HepG2 (cell line): Measurements from ENCODE around the gene PLSCR3. TPM values are rescaled to one million over a fixed set of nuclear protein-coding genes. Genes with fewer than 3 reads are reported as not detected.
A peak's percentile ranks its signal among the peaks of the same experiment; 100 is the strongest.

Source experiments
- BCL3 ChIP-seq: sonication (generic); formaldehyde crosslinking; IDR thresholded peaks from 2 replicates; pipeline ENCODE4 v1.5.1; 2020; ENCODE audit warnings: mild to moderate bottlenecking, missing genetic modification reagents, moderate library complexity
- CENPBD1 ChIP-seq: sonication (generic); formaldehyde crosslinking; IDR thresholded peaks from 2 replicates; pipeline ENCODE4 v1.8.0; 2022; ENCODE audit warnings: missing genetic modification reagents, low read depth, mild to moderate bottlenecking, borderline replicate concordance
- CENPT ChIP-seq: sonication (generic); formaldehyde crosslinking; IDR thresholded peaks from 2 replicates; pipeline ENCODE4 v1.8.0; 2022; ENCODE audit warnings: low read depth, mild to moderate bottlenecking, moderate library complexity, missing genetic modification reagents
- CREB1 ChIP-seq, 2 experiments: fragments of 450-650 bp in 1 of 2; IDR thresholded peaks; 2 replicates each; pipeline ENCODE4 v1.6.1; 2016 to 2017; ENCODE audit warnings: control low read depth in 1 of 2, mild to moderate bottlenecking in 1 of 2, missing compliant biosample characterization in 1 of 2, missing genetic modification characterization in 1 of 2
- E2F2 ChIP-seq: sonication (generic); formaldehyde crosslinking; IDR thresholded peaks from 2 replicates; pipeline ENCODE4 v1.4.0; 2020; ENCODE audit warnings: missing genetic modification reagents, borderline replicate concordance
- EP300 ChIP-seq, 3 experiments: sonication (generic) in 1 of 3; formaldehyde crosslinking in 1 of 3; IDR thresholded peaks; 2 replicates each; pipeline versions ENCODE4 v1.5.1 to v1.6.1; 2011 to 2020; ENCODE audit warnings: low read depth in 2 of 3, low read length in 2 of 3, borderline replicate concordance in 1 of 3, improper control_type of control experiment in 1 of 3, mild to moderate bottlenecking in 1 of 3, missing genetic modification reagents in 1 of 3, moderate library complexity in 1 of 3
- FUBP1 ChIP-seq: sonication (generic); formaldehyde crosslinking; IDR thresholded peaks from 2 replicates; pipeline ENCODE4 v1.5.1; 2020; ENCODE audit warnings: missing genetic modification reagents, mild to moderate bottlenecking, borderline replicate concordance
- HDAC6 ChIP-seq: fragments of 200-600 bp; sonication (generic); IDR thresholded peaks from 2 replicates; pipeline ENCODE4 v1.7.0; 2017; ENCODE audit warnings: mild to moderate bottlenecking, antibody characterized with exemption, low read length, low read depth
- MTERF4 ChIP-seq: sonication (generic); formaldehyde crosslinking; IDR thresholded peaks from 2 replicates; pipeline ENCODE4 v1.8.0; 2023; ENCODE audit warnings: mild to moderate bottlenecking, missing genetic modification reagents
- NCOA2 ChIP-seq: sonication (generic); formaldehyde crosslinking; IDR thresholded peaks from 2 replicates; pipeline ENCODE4 v1.8.0; 2022; ENCODE audit warnings: inconsistent platforms
- PAWR ChIP-seq: sonication (generic); formaldehyde crosslinking; IDR thresholded peaks from 2 replicates; pipeline ENCODE4 v1.4.0; 2020; ENCODE audit warnings: missing genetic modification reagents, mild to moderate bottlenecking, borderline replicate concordance
- POGZ ChIP-seq: sonication (generic); formaldehyde crosslinking; IDR thresholded peaks from 2 replicates; pipeline ENCODE4 v1.4.0; 2020; ENCODE audit warnings: mild to moderate bottlenecking, missing genetic modification reagents
- RFX5 ChIP-seq: IDR thresholded peaks from 2 replicates; pipeline ENCODE4 v1.6.1; 2011; ENCODE audit warnings: low read depth, low read length, improper control_type of control experiment
- U2AF2 ChIP-seq: fragments of 200-400 bp; formaldehyde crosslinking; IDR thresholded peaks from 2 replicates; pipeline ENCODE4 v1.6.1; 2017; ENCODE audit warnings: low read depth, mild to moderate bottlenecking, low read length
- ZBTB2 ChIP-seq: sonication (generic); formaldehyde crosslinking; IDR thresholded peaks from 2 replicates; pipeline ENCODE4 v1.8.0; 2022; ENCODE audit warnings: low read depth, missing genetic modification reagents
- ZNF138 ChIP-seq: sonication (generic); formaldehyde crosslinking; IDR thresholded peaks from 2 replicates; pipeline ENCODE4 v1.5.0; 2020; ENCODE audit warnings: mild to moderate bottlenecking, low read depth, missing genetic modification reagents
- ZNF253 ChIP-seq: sonication (generic); formaldehyde crosslinking; IDR thresholded peaks from 2 replicates; pipeline ENCODE4 v1.8.0; 2022; ENCODE audit warnings: mild to moderate bottlenecking, missing genetic modification reagents, borderline replicate concordance
- ZNF292 ChIP-seq: sonication (generic); formaldehyde crosslinking; IDR thresholded peaks from 2 replicates; pipeline ENCODE4 v1.8.1; 2022; ENCODE audit warnings: mild to moderate bottlenecking, low read depth, missing genetic modification reagents, borderline replicate concordance
- ZNF614 ChIP-seq: IDR thresholded peaks from 2 replicates; pipeline ENCODE4 v1.6.1; 2018; ENCODE audit warnings: missing biosample characterization, missing genetic modification reagents, inconsistent platforms, borderline replicate concordance
- polyA plus RNA-seq, 8 experiments: library from polyadenylated mRNA; depleted of rRNA in 3 of 8; stranded (reverse) in 7 of 8; unstranded in 1 of 8; fragments of >200 nt; fragmentation: Illumina TruSeq in 4 of 8; extraction: Trizol in 4 of 8; gene quantifications; 2 replicates each; pipeline versions ENCODE4 v1.2.1 to v1.2.3, GENCODE V29; 2011 to 2016; ENCODE audit warnings: low read depth in 4 of 8, missing spikeins in 1 of 8, mixed read lengths in 1 of 8; ENCODE audit not compliant: insufficient read depth in 1 of 8
- total RNA-seq, 5 experiments: library from RNA; depleted of rRNA; stranded (reverse); fragments of >200 nt; fragmentation: Illumina TruSeq; extraction: Trizol; gene quantifications; 2 replicates each; pipeline ENCODE4 v1.2.3, GENCODE V29; 2016; ENCODE audit warnings: low read depth in 1 of 5

Gene PLSCR3
- total and polyA plus RNA-seq, 2 of the 13 experiments (the other 11 are each of a cell fraction or from before 2014, with no cell fraction given) = 5.6 to 6.2 TPM

GRCh38 chr17:7393613-7394451 is 493 bp downstream of the PLSCR3 start (continued):
- no peak for TF ChIP-seq HDAC6
- no peak for TF ChIP-seq ZNF292 (CRISPR knock-in tag)
- no peak for TF ChIP-seq POGZ (CRISPR knock-in tag)
- TF ChIP-seq PAWR (CRISPR knock-in tag) = no peak
- TF ChIP-seq ZNF138 = no peak
- no peak for TF ChIP-seq RFX5
- no peak for TF ChIP-seq ZNF253 (CRISPR knock-in tag)
- 0 out of 2 replicates have a peak, but pooled peaks have one; percentile 7 for TF ChIP-seq ZNF614
- TF ChIP-seq CENPT = no peak
- TF ChIP-seq CENPBD1 (CRISPR knock-in tag) = no peak
- TF ChIP-seq CREB1 (IDR thresholded peaks at IDR 0.05) = no peak
- TF ChIP-seq CREB1 (CRISPR knock-in tag; IDR thresholded peaks at IDR 0.05) = no peak
- no peak for TF ChIP-seq FUBP1 (CRISPR knock-in tag)
- TF ChIP-seq ZBTB2 (CRISPR knock-in tag) = no peak
- TF ChIP-seq BCL3 (CRISPR knock-in tag) = no peak
- no peak for TF ChIP-seq NCOA2 (CRISPR knock-in tag)
- no peak for TF ChIP-seq U2AF2
- TF ChIP-seq MTERF4 (CRISPR knock-in tag) = 0 out of 2 replicates have a peak, but pooled peaks have one; percentile 9
- no peak for TF ChIP-seq EP300 (IDR thresholded peaks at IDR 0.05; ENCODE audit: low read depth in 2 of 2, low read length in 2 of 2)
- no peak for TF ChIP-seq EP300 (CRISPR knock-in tag; IDR thresholded peaks at IDR 0.05; ENCODE audit: borderline replicate concordance)
- TF ChIP-seq E2F2 (CRISPR knock-in tag) = no peak
